A549 (cell line): ENCODE data around the gene IL1B.

Experiments used
- CHD4 ChIP-seq: fragments of 200-600 bp; sonication (generic); IDR thresholded peaks from 2 replicates; pipeline ENCODE4 v1.6.1; 2016; ENCODE audit warnings: antibody characterized with exemption, mild to moderate bottlenecking, borderline replicate concordance
- EP300 ChIP-seq, 2 experiments: fragments of >200 bp; sonication (Bioruptor Twin); formaldehyde crosslinking; IDR thresholded peaks; 2 replicates in 1 of 2; 3 replicates in 1 of 2; pipeline ENCODE4 v1.6.1; 2016 to 2017
- HDAC2 ChIP-seq: fragments of 200-600 bp; sonication (generic); IDR thresholded peaks from 2 replicates; pipeline ENCODE4 v1.6.1; 2016
- POLR2A ChIP-seq: IDR thresholded peaks from 2 replicates; pipeline ENCODE4 v1.6.1; 2012; ENCODE audit warnings: mild to moderate bottlenecking, low read length
- TF ChIP-seq, protein P1 (sequence below): fragments of >200 bp; sonication (Bioruptor Twin); formaldehyde crosslinking; IDR thresholded peaks from 3 replicates; pipeline ENCODE4 v1.5.1; 2016
- TF ChIP-seq, protein P2 (sequence below): fragments of 200-600 bp; sonication (generic); IDR thresholded peaks from 2 replicates; pipeline ENCODE4 v1.6.1; 2016; ENCODE audit warnings: antibody characterized with exemption, mild to moderate bottlenecking, moderate library complexity
- TF ChIP-seq, protein P3 (sequence below): fragments of 150-350 bp; IDR thresholded peaks from 2 replicates; pipeline ENCODE4 v1.6.1; 2014; ENCODE audit warnings: low read depth, mild to moderate bottlenecking, low read length
- TF ChIP-seq, protein P4 (sequence below): IDR thresholded peaks from 2 replicates; pipeline ENCODE4 v1.6.1; 2012; ENCODE audit warnings: low read depth, borderline replicate concordance

DNA sequence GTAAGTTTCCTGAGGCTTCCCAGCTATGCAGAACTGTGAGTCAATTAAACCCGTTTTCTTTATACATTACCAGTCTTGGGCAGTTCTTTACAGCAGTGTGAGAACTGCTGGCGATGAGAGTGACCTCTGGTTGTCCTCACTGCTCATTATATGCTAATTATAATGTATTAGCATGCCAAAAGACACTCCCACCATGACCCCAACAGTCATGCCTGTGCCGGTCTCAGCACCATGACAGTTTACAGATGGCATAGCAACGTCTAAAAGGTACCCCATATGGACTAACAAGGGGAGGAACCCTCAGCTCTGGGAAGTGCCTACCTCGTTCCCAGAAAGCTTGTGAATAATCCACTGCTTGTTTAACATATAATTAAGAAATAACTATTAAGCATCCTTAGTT, 44.2 kb downstream of the IL1B start:
- TF ChIP-seq EP300 (IDR thresholded peaks at IDR 0.05) (no peak), CHD4 (no peak), POLR2A (no peak), HDAC2 (no peak)
- TF ChIP-seq, protein P1, sequence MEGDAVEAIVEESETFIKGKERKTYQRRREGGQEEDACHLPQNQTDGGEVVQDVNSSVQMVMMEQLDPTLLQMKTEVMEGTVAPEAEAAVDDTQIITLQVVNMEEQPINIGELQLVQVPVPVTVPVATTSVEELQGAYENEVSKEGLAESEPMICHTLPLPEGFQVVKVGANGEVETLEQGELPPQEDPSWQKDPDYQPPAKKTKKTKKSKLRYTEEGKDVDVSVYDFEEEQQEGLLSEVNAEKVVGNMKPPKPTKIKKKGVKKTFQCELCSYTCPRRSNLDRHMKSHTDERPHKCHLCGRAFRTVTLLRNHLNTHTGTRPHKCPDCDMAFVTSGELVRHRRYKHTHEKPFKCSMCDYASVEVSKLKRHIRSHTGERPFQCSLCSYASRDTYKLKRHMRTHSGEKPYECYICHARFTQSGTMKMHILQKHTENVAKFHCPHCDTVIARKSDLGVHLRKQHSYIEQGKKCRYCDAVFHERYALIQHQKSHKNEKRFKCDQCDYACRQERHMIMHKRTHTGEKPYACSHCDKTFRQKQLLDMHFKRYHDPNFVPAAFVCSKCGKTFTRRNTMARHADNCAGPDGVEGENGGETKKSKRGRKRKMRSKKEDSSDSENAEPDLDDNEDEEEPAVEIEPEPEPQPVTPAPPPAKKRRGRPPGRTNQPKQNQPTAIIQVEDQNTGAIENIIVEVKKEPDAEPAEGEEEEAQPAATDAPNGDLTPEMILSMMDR = no peak
- TF ChIP-seq, protein P2, sequence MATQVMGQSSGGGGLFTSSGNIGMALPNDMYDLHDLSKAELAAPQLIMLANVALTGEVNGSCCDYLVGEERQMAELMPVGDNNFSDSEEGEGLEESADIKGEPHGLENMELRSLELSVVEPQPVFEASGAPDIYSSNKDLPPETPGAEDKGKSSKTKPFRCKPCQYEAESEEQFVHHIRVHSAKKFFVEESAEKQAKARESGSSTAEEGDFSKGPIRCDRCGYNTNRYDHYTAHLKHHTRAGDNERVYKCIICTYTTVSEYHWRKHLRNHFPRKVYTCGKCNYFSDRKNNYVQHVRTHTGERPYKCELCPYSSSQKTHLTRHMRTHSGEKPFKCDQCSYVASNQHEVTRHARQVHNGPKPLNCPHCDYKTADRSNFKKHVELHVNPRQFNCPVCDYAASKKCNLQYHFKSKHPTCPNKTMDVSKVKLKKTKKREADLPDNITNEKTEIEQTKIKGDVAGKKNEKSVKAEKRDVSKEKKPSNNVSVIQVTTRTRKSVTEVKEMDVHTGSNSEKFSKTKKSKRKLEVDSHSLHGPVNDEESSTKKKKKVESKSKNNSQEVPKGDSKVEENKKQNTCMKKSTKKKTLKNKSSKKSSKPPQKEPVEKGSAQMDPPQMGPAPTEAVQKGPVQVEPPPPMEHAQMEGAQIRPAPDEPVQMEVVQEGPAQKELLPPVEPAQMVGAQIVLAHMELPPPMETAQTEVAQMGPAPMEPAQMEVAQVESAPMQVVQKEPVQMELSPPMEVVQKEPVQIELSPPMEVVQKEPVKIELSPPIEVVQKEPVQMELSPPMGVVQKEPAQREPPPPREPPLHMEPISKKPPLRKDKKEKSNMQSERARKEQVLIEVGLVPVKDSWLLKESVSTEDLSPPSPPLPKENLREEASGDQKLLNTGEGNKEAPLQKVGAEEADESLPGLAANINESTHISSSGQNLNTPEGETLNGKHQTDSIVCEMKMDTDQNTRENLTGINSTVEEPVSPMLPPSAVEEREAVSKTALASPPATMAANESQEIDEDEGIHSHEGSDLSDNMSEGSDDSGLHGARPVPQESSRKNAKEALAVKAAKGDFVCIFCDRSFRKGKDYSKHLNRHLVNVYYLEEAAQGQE = no peak
- TF ChIP-seq, protein P3, sequence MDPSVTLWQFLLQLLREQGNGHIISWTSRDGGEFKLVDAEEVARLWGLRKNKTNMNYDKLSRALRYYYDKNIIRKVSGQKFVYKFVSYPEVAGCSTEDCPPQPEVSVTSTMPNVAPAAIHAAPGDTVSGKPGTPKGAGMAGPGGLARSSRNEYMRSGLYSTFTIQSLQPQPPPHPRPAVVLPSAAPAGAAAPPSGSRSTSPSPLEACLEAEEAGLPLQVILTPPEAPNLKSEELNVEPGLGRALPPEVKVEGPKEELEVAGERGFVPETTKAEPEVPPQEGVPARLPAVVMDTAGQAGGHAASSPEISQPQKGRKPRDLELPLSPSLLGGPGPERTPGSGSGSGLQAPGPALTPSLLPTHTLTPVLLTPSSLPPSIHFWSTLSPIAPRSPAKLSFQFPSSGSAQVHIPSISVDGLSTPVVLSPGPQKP = no peak
- TF ChIP-seq, protein P4, sequence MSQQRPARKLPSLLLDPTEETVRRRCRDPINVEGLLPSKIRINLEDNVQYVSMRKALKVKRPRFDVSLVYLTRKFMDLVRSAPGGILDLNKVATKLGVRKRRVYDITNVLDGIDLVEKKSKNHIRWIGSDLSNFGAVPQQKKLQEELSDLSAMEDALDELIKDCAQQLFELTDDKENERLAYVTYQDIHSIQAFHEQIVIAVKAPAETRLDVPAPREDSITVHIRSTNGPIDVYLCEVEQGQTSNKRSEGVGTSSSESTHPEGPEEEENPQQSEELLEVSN = no peak
